Mucosa of descending colon (tissue), 3 donors: Measurements from ENCODE around the gene PTPN22. TPM values are rescaled to one million over a fixed set of nuclear protein-coding genes. Genes with fewer than 3 reads are reported as not detected.

Source experiments
- ATAC-seq: fragments of 200-7000 bp; cut with Tn5 transposase; one replicate; pipeline ENCODE4 v1.9.1; 2020; ENCODE audit warnings: mild to moderate bottlenecking, moderate library complexity
- DNase-seq, 3 donors: peaks; one replicate each; pipeline ENCODE4 v3.0.0-alpha.2; 2020
- H3K36me3 ChIP-seq: fragments of 200-600 bp; one replicate; pipeline ENCODE4 v1.8.0; 2021; ENCODE audit warnings: low read depth, mild to moderate bottlenecking
- H3K4me1 ChIP-seq: fragments of 200-600 bp; one replicate; pipeline ENCODE4 v1.8.0; 2021; ENCODE audit warnings: low read depth, mild to moderate bottlenecking
- H3K4me3 ChIP-seq: fragments of 200-600 bp; one replicate; pipeline ENCODE4 v1.8.0; 2021; ENCODE audit warnings: mild to moderate bottlenecking
- H3K9me3 ChIP-seq: fragments of 200-600 bp; one replicate; pipeline ENCODE4 v1.8.0; 2021; ENCODE audit warnings: mild to moderate bottlenecking
- CTCF ChIP-seq: fragments of 200-600 bp; IDR thresholded peaks from one replicate; pipeline ENCODE4 v1.8.0; 2022; ENCODE audit warnings: antibody characterized with exemption, mild to moderate bottlenecking
- intact Hi-C, 2 donors: fragments of 100-400 bp; cut with DNase I in 1 of 2; cut with micrococcal nuclease in 1 of 2; formaldehyde crosslinking; loops; one replicate each; pipeline versions ENCODE4 v1.11.0 to v1.11.1; 2022; cut with DNase I, micrococcal nuclease
- total RNA-seq, 3 donors: library from RNA; stranded (reverse); fragmentation: NEBNext Ultra II Directional in 2 of 3; extraction: Animal tissue kit (Norgen Biotek cat#: 25700) in 2 of 3; gene quantifications; one replicate each; pipeline versions ENCODE4 v1.2.1 to v1.2.4, GENCODE V29; 2021 to 2023
- donor health status: DM: no; HTN: no; CAD: no; lungs with moderate emphysema.
- donor health status: DM: no; HTN: no; CAD: no.
- donor health status: DM: no; HTN: yes; CAD: no.

PTPN22 gene
- total RNA-seq, 3 donors from 2014 or later = 4.3 to 8.3 (median 5.2) TPM

GRCh38 chr1:113913312-113913668, 41.8 kb upstream of the PTPN22 start:
- DNase-seq (no peak), ATAC-seq (no peak)
- Histone ChIP-seq H3K4me1 (no peaks in the 10 kb centered on the region), H3K4me3 (no peak overlapping the region), H3K9me3 (no peaks in the 10 kb centered on the region), H3K36me3 (no peaks in the 10 kb centered on the region)
- intact Hi-C loops = no loop called here
- no peak for TF ChIP-seq CTCF

GRCh38 chr1:113912594-113913311, 41.2 kb upstream of the PTPN22 start:
- no peak for TF ChIP-seq CTCF
- H3K36me3 ChIP-seq = no peaks in the 10 kb centered on the region
- intact Hi-C loops = no loop called here
- no peak for DNase-seq
- H3K4me1 ChIP-seq = no peaks in the 10 kb centered on the region
- ATAC-seq = peak; percentile 61
- H3K9me3 ChIP-seq = no peaks in the 10 kb centered on the region
- H3K4me3 ChIP-seq = no peak overlapping the region

GRCh38 chr1:113905435-113905861, 33.9 kb upstream of the PTPN22 start:
- Histone ChIP-seq H3K36me3 (peaks cover 8% of the 10 kb centered on the region), H3K4me3 (peak overlapping the region; percentile 54), H3K4me1 (peaks cover 48% of the 10 kb centered on the region), H3K9me3 (no peaks in the 10 kb centered on the region)
- peak in 1 of 3 donors; percentile 74 for DNase-seq
- no peak for TF ChIP-seq CTCF
- intact Hi-C loops = no loop called here
- no peak for ATAC-seq

GRCh38 chr1:113904674-113905434, 33.3 kb upstream of the PTPN22 start, which contains the start of the genes AP4B1 and DCLRE1B:
AP4B1 (minus strand) TSS chr1:113904799; CDS start chr1:113904717, 82 bp downstream.
DCLRE1B (plus strand) TSS chr1:113905326; CDS start chr1:113905587, 261 bp downstream.
- DNase-seq (peak; percentile 98 to 100 (median 98)), ATAC-seq (peak; percentile 93)
- Histone ChIP-seq H3K36me3 (peaks cover 8% of the 10 kb centered on the region), H3K9me3 (no peaks in the 10 kb centered on the region), H3K4me3 (peak within 1 kb of the TSS; percentile 54), H3K4me1 (peaks cover 49% of the 10 kb centered on the region)
- intact Hi-C loops = no loop called here
- peak; percentile 46 for TF ChIP-seq CTCF

GRCh38 chr1:113904293-113904673, 32.8 kb upstream of the PTPN22 start:
- TF ChIP-seq CTCF = no peak
- H3K4me3 ChIP-seq = peak overlapping the region; percentile 54
- H3K36me3 ChIP-seq = peaks cover 8% of the 10 kb centered on the region
- intact Hi-C loops = no loop called here
- ATAC-seq (no peak), DNase-seq (no peak)
- H3K4me1 ChIP-seq = peaks cover 49% of the 10 kb centered on the region
- H3K9me3 ChIP-seq = no peaks in the 10 kb centered on the region
